ENCODE data around the gene SLC12A7.

The SLC12A7 gene

DNA sequence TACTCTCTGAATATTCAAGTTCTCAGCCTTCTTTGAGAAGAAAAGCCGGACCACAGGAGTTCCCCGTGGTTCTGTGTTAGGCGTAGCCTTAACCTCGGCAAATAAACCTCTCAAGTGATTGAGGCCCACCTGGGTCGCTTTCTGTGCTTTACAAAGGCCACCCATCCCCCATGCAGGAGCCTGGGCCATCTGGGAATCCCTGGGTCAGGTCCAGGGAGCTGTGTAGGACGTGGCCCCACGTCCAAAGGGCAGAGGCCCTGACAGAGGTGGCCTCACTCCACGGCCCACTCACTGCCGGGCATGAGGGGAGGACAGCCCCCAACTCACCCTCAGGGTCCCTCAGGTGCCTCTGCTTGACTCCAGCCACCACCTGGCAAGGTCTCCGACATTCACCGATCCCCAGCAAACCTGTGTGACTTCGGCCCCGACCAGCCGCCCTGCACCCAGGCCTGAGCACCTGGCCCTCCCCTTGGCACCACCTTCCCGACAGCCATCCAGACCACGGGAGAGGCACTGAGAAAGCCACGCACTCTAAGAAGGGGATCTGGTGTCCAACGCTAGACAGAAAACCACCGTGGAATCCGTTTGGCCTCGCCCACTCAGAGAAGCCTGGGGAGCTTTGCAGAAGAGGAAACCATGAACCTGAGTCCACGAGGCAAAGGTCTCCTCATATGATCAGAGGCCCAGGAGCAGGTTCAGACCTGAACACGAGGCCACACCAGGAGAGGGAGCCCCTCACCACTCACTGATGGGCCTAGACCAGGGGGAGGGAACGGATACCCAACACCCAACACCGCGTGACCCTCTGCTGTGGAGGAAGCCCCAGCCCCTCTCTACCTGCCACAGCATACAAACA lies 4.5 kb downstream of the SLC12A7 start:
- TF ChIP-seq, protein P1, sequence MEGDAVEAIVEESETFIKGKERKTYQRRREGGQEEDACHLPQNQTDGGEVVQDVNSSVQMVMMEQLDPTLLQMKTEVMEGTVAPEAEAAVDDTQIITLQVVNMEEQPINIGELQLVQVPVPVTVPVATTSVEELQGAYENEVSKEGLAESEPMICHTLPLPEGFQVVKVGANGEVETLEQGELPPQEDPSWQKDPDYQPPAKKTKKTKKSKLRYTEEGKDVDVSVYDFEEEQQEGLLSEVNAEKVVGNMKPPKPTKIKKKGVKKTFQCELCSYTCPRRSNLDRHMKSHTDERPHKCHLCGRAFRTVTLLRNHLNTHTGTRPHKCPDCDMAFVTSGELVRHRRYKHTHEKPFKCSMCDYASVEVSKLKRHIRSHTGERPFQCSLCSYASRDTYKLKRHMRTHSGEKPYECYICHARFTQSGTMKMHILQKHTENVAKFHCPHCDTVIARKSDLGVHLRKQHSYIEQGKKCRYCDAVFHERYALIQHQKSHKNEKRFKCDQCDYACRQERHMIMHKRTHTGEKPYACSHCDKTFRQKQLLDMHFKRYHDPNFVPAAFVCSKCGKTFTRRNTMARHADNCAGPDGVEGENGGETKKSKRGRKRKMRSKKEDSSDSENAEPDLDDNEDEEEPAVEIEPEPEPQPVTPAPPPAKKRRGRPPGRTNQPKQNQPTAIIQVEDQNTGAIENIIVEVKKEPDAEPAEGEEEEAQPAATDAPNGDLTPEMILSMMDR (conservative IDR thresholded peaks at IDR 0.05; ENCODE audit: low read length): no peak
- H3K4me3 ChIP-seq (ENCODE audit: low read length): no peak overlapping the region
- DNase-seq (ENCODE audit: low read depth): no peak

DNA sequence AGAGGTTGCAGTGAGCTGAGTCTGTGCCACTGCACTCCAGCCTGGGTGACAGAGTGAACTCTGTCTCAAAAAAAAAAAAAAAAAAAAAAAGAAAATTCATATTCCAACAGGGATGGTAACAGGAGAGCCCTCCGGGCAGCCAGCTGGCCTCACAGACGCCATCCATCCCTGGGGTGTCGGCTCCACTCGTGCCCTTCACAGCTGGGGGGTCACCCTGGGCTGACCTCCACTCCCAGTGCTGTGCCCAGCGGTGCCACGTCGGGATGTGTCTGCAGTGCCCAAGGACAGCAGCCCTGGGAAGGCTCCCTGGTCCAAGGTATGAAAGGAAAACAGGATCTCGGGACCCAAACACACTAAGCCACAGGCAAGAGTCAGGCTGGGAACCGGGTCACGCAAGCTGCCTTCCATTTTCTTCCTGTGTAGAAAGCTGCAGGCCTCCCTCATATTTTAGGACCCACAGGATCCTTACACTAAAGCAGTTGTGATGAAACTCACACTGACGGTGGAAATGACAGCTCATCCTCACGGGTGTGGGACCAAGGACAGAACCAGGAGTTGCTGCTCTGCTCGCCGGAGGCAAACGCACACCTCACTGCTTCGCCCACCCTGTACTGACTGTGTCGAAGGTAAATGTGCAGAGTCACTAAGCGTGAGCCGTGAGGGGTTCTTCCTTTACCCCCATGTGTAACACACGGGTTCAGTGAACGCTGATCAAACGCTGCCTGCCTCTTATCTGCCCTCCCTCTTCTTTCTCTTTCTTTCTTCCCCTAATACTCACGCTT lies 5.3 kb downstream of the SLC12A7 start:
- TF ChIP-seq, protein P1 (conservative IDR thresholded peaks at IDR 0.05; ENCODE audit: low read length): no peak
- no peak for DNase-seq (ENCODE audit: low read depth)
- no peak overlapping the region for H3K4me3 ChIP-seq (ENCODE audit: low read length)

DNA sequence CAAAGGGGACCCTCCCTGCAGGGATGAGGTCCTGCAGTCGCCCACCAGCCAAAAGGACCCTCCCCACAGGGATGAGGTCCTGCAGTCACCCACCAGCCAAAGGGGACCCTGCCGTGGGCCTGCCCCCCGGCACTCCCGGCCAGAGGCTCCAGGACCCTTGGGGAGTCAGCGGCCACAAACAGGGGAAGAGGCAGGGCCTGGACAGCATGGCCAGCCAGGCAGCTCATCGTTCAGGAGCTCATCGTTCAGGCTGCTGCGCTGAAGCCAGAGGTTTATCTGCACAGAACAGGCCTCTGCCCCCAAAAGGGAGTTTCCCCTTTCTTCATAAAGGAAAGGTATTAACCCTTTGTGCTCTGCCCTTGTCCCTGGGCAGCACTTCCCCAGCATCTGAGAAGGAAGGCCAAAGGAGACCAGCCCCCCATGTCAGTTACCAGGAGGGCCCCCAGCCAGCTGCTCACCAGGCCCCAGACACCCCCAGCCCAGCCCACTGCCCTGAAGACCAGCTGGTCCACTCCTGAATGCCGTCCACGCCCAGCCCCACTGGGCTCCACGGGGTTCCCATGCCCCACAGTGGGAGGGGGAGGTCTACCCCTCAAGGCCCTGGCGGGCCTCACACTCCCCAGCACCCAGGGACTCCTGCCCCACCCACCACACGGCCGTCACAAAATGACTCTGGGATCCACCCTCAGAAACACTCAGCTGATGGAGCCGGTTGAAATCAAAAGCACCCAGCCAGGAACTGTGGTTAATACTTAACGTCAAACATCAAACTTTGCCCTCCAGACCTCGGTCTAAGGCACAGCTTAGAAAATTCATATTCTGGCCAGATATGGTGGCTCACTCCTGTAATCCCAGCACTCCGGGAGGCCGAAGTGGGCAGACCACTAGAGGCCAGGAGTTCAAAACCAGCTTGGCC lies 6.3 kb downstream of the SLC12A7 start:
- TF ChIP-seq, protein P1 (conservative IDR thresholded peaks at IDR 0.05; ENCODE audit: low read length): no peak
- no peak for DNase-seq (ENCODE audit: low read depth)
- no peak overlapping the region for H3K4me3 ChIP-seq (ENCODE audit: low read length)

DNA sequence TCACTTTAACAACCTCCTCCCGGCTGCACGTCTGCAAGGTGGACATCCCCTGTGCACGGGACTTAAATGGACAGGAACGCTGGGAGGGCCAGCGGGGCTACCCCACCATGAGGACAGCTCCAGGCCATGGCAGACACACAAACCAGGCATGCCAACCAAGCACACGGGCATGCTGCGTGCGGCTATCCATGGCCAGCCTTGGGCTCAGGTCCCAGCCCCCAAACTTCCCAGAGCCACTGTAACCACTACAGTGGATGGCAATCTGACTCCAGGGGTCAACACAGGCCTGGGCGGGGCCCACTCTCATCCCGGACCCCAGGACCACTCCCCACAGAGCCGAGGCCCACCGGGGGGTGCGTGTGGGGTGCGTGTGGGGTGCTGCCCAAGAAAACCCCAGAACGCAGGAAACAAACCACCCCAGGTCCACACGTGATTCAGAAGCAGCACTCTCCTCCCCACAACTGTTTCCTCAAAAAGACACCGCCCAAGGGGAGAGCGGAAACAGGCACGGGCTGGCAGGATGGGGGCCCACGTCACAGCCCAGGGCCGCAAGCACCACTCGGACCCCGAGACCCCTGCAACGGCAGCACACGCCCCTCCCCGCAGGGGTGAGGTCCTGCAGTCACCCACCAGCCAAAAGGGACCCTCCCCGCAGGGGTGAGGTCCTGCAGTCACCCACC lies 7.4 kb downstream of the SLC12A7 start:
- DNase-seq (ENCODE audit: low read depth): no peak
- TF ChIP-seq, protein P1 (conservative IDR thresholded peaks at IDR 0.05; ENCODE audit: low read length): no peak
- no peak overlapping the region for H3K4me3 ChIP-seq (ENCODE audit: low read length)

DNA sequence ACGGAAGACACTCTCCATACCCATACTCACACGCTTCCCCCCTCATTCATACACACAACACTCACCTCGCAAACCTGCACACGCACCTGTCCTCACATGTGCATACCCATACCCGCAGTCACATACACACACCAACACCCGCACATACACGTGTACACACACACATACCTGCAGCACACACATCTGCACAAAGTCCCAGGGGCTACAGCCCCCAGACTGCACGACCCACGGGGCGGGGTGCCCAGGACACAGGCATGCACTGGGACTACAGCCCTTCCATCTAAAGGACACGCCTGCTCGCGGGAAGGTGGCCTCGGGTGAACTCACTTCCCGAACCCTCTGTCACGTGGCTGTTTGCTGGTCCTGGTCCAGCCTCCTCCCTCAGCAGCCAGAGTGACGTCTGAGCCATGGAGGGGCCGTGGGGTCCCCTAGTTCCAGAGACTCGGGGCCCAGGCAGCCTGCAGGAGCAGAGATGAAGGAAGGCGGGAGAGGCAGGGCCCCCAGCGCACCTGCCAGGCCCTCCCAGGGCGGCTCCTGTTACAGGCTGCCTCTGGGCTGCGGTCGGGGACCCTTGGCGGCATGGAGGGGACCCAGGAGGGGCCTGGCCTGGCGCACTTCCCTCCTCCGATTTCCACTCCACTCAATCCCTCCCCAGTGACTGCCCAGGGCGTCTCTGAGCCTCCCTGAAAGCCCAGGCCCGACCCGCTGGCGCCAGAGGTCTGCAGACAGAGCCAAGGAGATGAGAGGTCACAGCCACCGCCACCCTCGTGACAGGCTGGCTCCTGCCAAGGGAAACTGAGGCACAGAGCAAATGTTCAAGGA lies 8.1 kb downstream of the SLC12A7 start:
- TF ChIP-seq, protein P1 (conservative IDR thresholded peaks at IDR 0.05; ENCODE audit: low read length): no peak
- DNase-seq (ENCODE audit: low read depth): no peak
- no peak overlapping the region for H3K4me3 ChIP-seq (ENCODE audit: low read length)

DNA sequence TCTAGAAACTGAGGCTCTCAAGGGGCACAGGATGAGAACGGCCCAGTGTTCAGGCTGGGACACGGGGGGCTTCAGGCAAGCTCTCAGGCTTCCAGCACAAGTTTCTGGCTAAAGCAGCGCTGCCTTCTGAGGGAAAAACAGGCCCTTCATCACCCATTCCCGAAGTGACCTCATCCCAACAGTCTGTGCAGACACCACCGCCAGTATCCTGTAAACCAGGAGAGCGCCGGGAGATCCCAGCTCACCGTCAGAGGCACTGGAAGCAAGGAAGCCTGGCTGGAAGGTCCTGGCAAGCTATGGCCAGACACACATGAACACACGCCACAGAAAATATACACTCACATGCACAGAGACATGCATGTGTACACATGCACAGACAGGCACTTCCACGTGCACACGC lies 8.8 kb downstream of the SLC12A7 start:
- TF ChIP-seq, protein P1 (conservative IDR thresholded peaks at IDR 0.05; ENCODE audit: low read length): no peak
- H3K4me3 ChIP-seq (ENCODE audit: low read length): no peak overlapping the region
- no peak for DNase-seq (ENCODE audit: low read depth)
